IPS-20b (cell line): ENCODE results near the gene ZFYVE9.
"Not testable (repeated sequence)": the region's sequence is repeated elsewhere in the genome, so short reads cannot be mapped to it uniquely, and the experiment has no call there.

ENCODE experiments used
- H3K27ac ChIP-seq: one replicate; pipeline ENCODE4 v1.5.1; 2013; ENCODE audit warnings: low read length
- H3K27me3 ChIP-seq: 2 replicates; pipeline ENCODE4 v1.6.1; 2013; ENCODE audit warnings: mild to moderate bottlenecking, low read length, inconsistent platforms; ENCODE audit not compliant: insufficient read depth
- H3K36me3 ChIP-seq: 2 replicates; pipeline ENCODE4 v1.6.1; 2013; ENCODE audit warnings: low read depth, mild to moderate bottlenecking, inconsistent platforms, low read length, moderate library complexity; ENCODE audit not compliant: insufficient read depth
- H3K4me1 ChIP-seq: 2 replicates; pipeline ENCODE4 v1.6.1; 2013; ENCODE audit warnings: mild to moderate bottlenecking, control low read depth, inconsistent platforms, low read length, moderate library complexity; ENCODE audit not compliant: insufficient read depth
- H3K4me3 ChIP-seq: 2 replicates; pipeline ENCODE4 v1.5.1; 2013; ENCODE audit warnings: mild to moderate bottlenecking, low read length, inconsistent platforms
- H3K9ac ChIP-seq: 2 replicates; pipeline ENCODE4 v1.6.1; 2013; ENCODE audit warnings: low read depth, mild to moderate bottlenecking, inconsistent platforms, low read length, moderate library complexity
- H3K9me3 ChIP-seq: 2 replicates; pipeline ENCODE4 v1.6.1; 2013; ENCODE audit warnings: mild to moderate bottlenecking, low read depth, low read length, inconsistent platforms; ENCODE audit not compliant: insufficient read depth

Gene ZFYVE9

DNA sequence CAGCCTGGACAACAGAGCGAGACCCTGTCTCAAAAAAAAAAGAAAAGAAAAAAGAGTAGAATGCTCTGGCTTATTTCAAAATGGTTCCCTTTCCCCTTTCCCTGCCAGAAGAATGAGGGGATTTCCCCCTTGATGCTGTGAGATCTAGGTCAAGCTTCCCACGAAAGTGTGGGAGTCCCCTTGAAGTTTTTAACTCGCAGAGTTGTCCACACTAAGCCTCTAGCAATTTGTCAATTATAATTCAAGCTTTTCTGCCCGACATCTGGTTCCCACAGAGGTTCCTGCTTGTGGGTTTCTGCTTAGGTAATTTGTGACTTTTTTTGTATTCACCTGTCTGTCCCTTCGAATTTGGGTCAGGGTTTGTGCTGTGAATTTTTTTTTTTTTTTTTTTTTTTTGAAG, 62.8 kb downstream of the ZFYVE9 start:
- Histone ChIP-seq H3K27ac (no peak overlapping the region), H3K27me3 (no peaks in the 10 kb centered on the region), H3K4me3 (no peak overlapping the region), H3K4me1 (no peaks in the 10 kb centered on the region), H3K36me3 (no peaks in the 10 kb centered on the region), H3K9ac (no peak overlapping the region), H3K9me3 (no peaks in the 10 kb centered on the region)

DNA sequence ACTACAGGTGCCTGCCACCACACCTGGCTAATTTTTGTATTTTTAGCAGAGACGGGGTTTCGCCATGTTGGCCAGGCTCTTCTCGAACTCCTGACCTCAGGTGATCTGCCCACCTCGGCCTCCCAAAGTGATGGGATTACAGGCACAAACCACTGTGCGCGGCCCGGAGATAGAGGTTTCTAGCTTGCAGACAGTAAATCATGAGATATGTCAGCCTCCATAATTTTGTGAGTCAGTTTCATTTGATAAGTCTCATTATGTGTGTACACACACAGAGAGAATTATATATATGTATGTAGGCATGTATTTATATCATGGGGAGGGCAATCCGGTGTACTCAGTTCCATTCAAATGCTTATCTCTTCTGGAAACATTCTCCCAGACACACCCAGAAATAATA, 64.8 kb downstream of the ZFYVE9 start:
- not testable (repeated sequence) for H3K27ac ChIP-seq, H3K36me3 ChIP-seq, H3K27me3 ChIP-seq, H3K9me3 ChIP-seq, H3K4me3 ChIP-seq, H3K9ac ChIP-seq, H3K4me1 ChIP-seq

DNA sequence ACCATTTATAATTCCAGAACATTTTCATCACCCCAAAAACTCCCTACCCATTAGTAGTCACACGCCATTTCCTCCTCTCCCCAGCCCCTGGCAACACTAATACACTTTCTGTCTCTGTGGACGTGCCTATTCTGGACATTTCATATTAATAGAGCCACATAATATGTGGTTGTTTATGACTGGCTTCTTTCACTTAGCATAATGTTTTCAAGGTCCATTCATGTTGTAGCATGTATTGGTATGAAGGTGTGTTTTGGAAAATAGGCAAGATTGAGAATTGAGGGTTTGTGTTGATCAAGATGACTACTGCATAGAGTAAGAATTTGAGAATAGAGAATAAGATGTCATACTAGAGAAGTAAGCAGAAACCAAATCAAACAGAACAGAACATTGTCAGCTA, 67.5 kb downstream of the ZFYVE9 start:
- H3K4me3 ChIP-seq, result no peak overlapping the region
- H3K9ac ChIP-seq, result no peak overlapping the region
- H3K27me3 ChIP-seq, result no peaks in the 10 kb centered on the region
- no peaks in the 10 kb centered on the region for H3K4me1 ChIP-seq
- no peaks in the 10 kb centered on the region for H3K9me3 ChIP-seq
- H3K27ac ChIP-seq, result no peak overlapping the region
- H3K36me3 ChIP-seq, result no peaks in the 10 kb centered on the region

DNA sequence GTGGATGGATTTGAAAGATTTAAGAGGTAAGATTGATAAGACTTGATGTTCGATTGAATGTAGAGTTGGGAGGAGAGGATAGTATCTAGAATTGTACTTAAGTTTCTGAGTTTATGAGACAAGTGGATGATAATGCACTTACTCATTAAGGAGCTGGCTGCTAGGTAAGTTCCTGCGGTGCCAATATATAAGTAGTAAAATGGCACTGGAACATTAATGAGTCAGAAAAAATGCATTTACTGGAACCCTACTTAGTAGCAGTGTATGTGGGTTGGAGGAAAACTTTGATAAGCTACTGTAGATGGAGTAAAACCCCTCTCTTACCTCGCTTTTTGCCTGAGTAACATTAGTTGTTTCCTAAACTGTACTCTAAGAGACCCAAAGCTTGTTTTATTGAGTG, 68.2 kb downstream of the ZFYVE9 start:
- Histone ChIP-seq H3K27me3 (no peaks in the 10 kb centered on the region), H3K9me3 (no peaks in the 10 kb centered on the region), H3K4me3 (no peak overlapping the region), H3K36me3 (no peaks in the 10 kb centered on the region), H3K4me1 (no peaks in the 10 kb centered on the region), H3K27ac (no peak overlapping the region), H3K9ac (no peak overlapping the region)

DNA sequence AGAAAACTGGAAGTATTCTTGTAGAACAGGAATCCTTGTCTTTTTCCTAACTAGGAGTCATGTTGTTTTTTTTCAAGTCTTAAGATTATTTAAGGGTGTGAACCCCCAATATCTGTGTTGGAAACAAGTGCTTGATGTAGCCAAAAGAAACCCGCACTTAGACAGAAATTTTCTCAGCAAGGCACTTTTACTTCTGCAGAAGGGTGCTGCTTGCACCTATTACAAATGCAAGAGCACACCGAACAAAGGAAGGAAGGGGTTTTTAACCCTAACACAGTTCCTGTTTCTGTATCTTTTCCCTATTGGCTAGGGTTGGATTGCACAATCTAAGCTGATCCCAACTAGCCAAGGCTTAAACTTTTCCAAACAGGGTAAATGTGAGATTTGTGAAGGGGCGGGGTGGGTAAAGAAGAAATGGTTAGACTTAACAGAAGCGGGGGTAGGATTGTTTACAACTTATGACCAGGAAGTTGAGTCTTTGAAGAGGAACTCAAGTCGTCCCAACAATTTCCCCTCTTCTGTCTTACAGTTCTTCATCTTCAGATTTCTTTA, 75.1 kb downstream of the ZFYVE9 start:
- Histone ChIP-seq H3K27ac (no peak overlapping the region), H3K27me3 (no peaks in the 10 kb centered on the region), H3K4me3 (no peak overlapping the region), H3K4me1 (no peaks in the 10 kb centered on the region), H3K36me3 (peaks cover 17% of the 10 kb centered on the region; the same call in 1 of the 2 replicates), H3K9me3 (peaks cover 25% of the 10 kb centered on the region), H3K9ac (no peak overlapping the region)

DNA sequence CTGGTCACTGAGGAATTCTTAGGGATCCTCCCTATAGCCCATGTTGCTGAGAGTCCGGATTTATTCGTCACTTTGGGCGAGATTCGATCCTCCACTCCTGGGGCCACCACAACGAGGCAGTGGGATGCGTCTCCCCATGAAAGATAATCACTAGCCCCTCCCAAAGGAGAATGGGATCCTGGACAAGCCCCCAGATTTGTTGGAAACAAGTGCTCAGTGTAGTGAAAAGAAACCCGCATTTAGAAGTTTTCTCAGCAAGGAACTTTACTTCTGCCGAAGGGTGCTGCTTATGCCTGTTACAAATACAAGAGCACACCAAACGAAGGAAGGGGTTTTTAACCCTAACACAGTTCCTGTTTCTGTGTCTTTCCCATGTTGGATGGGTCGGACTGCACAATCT, 83.3 kb downstream of the ZFYVE9 start:
- Histone ChIP-seq H3K27ac (no peak overlapping the region), H3K9me3 (peaks cover 19% of the 10 kb centered on the region; the same call in 1 of the 2 replicates), H3K36me3 (no peaks in the 10 kb centered on the region), H3K4me3 (no peak overlapping the region), H3K27me3 (no peaks in the 10 kb centered on the region), H3K9ac (no peak overlapping the region), H3K4me1 (no peaks in the 10 kb centered on the region)

DNA sequence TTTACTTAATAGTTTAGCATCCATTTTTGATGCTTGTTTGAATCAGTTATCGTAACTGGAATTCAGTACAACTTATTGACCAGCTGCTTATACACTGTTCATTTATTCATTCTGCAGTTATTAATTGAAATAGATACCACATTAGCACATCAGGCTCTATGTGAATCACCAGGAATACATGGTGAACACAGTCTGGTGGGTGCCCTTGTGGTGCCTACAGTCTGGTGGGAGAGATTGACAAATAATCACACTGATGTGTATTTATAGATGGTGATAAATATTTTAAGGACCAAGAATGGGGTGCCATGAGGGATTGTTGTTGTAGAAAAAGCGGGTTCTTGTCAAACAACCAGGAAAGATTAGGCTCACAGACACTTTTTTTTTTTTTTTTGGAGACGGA, 87.6 kb downstream of the ZFYVE9 start:
- peaks cover 9% of the 10 kb centered on the region; the same call in 1 of the 2 replicates for H3K9me3 ChIP-seq
- H3K27me3 ChIP-seq, result no peaks in the 10 kb centered on the region
- no peak overlapping the region for H3K9ac ChIP-seq
- H3K4me3 ChIP-seq, result no peak overlapping the region
- H3K36me3 ChIP-seq, result no peaks in the 10 kb centered on the region
- H3K4me1 ChIP-seq, result no peaks in the 10 kb centered on the region
- no peak overlapping the region for H3K27ac ChIP-seq

DNA sequence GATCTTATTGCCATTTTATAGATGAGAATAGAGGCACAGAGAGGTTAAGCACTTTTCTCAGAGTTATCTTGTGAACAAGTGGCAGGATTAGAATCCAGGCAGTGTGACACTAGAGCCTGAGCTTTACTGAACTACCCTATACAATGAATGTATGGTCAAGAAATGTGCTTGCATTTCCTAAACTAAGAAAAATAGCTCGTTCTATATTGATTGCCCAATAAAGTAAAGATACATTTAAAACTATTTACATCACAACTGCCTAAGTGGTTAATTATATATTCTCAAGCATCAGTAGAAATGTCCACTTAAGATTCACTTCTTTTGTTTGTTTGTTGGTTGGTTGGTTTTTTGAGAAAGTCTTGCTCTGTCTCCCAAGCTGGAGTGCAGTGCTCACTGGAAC, 91.6 kb downstream of the ZFYVE9 start:
- Histone ChIP-seq H3K27me3 (no peaks in the 10 kb centered on the region), H3K4me3 (no peak overlapping the region), H3K27ac (no peak overlapping the region), H3K4me1 (no peaks in the 10 kb centered on the region), H3K9ac (no peak overlapping the region), H3K36me3 (0 out of 2 replicates have a peak, but pooled peaks cover 4% of the 10 kb centered on the region), H3K9me3 (no peaks in the 10 kb centered on the region)

DNA sequence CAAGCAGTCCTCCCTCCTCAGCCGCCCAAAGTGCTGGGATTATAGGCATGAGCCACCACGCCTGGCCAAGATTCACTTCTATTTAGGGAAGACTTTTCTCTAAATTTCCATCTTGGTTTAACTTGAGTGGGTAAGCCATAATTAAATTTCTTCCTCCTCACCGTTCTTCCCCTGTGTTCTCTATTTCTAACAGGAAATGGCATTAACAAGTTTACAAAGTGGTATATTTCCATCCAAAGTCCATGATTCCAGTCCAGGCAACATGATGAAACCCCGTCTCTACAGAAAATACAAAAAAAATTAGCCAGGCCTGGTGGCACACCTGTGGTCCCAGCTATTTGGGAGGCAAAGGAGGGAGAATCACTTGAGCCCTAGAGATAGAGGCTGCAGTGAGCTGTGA, 92.1 kb downstream of the ZFYVE9 start:
- Histone ChIP-seq H3K27ac (no peak overlapping the region), H3K4me3 (no peak overlapping the region), H3K27me3 (no peaks in the 10 kb centered on the region), H3K4me1 (no peaks in the 10 kb centered on the region), H3K9ac (no peak overlapping the region), H3K36me3 (0 out of 2 replicates have a peak, but pooled peaks cover 4% of the 10 kb centered on the region), H3K9me3 (no peaks in the 10 kb centered on the region)

DNA sequence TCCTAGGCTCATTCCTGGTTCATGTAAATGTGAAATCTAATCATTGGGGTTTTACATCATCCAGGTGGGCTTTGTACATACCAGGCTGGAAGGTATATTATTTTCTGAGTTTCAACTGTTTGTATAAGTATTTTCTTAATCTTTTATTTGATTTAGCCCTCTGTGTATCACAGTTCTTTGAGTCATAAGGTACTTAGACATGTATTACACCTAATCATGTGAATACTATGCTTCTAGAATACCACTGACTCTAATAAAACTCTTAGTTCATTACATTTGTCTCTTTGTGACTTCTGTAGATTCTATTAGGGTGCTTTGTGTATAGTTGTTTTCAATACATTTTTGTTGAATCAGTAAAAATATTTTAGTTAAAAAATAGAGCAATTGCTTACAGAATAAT, 92.8 kb downstream of the ZFYVE9 start:
- Histone ChIP-seq H3K36me3 (0 out of 2 replicates have a peak, but pooled peaks cover 4% of the 10 kb centered on the region), H3K9ac (no peak overlapping the region), H3K27me3 (no peaks in the 10 kb centered on the region), H3K4me1 (no peaks in the 10 kb centered on the region), H3K27ac (no peak overlapping the region), H3K4me3 (no peak overlapping the region), H3K9me3 (no peaks in the 10 kb centered on the region)

DNA sequence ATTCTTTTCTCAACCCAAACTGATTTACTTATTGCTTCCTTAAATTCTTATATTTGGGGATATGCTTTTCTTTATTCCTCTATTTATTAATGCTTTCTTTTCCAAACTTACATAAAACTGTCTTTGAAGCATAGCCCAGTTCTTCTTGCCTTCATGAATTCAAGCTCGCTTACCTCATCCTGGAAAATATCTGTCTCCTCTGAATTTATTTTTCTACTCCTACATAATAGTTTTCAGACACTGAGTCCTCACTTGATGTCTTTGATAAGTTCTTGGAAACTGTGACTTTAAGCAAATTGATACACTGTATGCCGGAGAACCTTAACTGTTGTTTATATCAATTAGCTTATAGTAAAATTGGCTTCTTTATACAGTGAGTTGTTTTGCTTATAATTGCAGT, 93.8 kb downstream of the ZFYVE9 start:
- Histone ChIP-seq H3K4me1 (no peaks in the 10 kb centered on the region), H3K4me3 (no peak overlapping the region), H3K27me3 (no peaks in the 10 kb centered on the region), H3K27ac (no peak overlapping the region), H3K9me3 (no peaks in the 10 kb centered on the region), H3K9ac (no peak overlapping the region), H3K36me3 (0 out of 2 replicates have a peak, but pooled peaks cover 4% of the 10 kb centered on the region)

DNA sequence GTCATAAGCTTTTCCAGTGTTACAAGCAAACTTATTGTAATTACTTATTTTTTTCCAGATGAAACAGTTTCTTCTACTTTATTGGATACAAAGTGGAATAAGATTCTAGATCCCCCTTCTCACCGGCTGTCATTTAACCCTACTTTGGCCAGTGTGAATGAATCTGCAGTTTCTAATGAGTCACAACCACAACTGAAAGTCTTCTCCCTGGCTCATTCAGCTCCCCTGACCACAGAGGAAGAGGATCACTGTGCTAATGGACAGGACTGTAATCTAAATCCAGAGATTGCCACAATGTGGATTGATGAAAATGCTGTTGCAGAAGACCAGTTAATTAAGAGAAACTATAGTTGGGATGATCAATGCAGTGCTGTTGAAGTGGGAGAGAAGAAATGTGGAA, 95.5 kb downstream of the ZFYVE9 start:
- Histone ChIP-seq H3K4me3 (no peak overlapping the region), H3K36me3 (0 out of 2 replicates have a peak, but pooled peaks cover 4% of the 10 kb centered on the region), H3K27ac (no peak overlapping the region), H3K4me1 (no peaks in the 10 kb centered on the region), H3K27me3 (no peaks in the 10 kb centered on the region), H3K9me3 (no peaks in the 10 kb centered on the region), H3K9ac (no peak overlapping the region)
